H1 (cell line): ENCODE measurements around the gene POU2F1.

ENCODE experiments used
- ASH2L ChIP-seq: fragments of 200-600, 300-600 bp; sonication (generic); IDR thresholded peaks from one replicate; pipeline ENCODE4 v1.7.1; 2017; ENCODE audit warnings: low read length
- CEBPB ChIP-seq: IDR thresholded peaks from 2 replicates; pipeline ENCODE4 v1.6.1; 2012; ENCODE audit warnings: low read depth, low read length
- CTCF ChIP-seq, 3 experiments: IDR thresholded peaks; 1 replicate in 2 of 3; 2 replicates in 1 of 3; pipeline versions ENCODE4 v1.5.1 to v1.6.1; 2011; ENCODE audit warnings: low read length in 3 of 3, mild to moderate bottlenecking in 3 of 3, inconsistent platforms in 2 of 3, low read depth in 1 of 3, moderate library complexity in 1 of 3; ENCODE audit not compliant: insufficient read depth in 1 of 3; ENCODE audit errors: control extremely low read depth in 1 of 3
- JUND ChIP-seq: IDR thresholded peaks from 2 replicates; pipeline ENCODE4 v1.6.1; 2011; ENCODE audit warnings: mild to moderate bottlenecking, improper control_type of control experiment, low read length
- MAX ChIP-seq: IDR thresholded peaks from 2 replicates; pipeline ENCODE4 v1.6.1; 2012; ENCODE audit warnings: inconsistent platforms
- RAD21 ChIP-seq, 2 experiments: IDR thresholded peaks in 1 of 2; conservative IDR thresholded peaks in 1 of 2; 2 replicates each; pipeline ENCODE4 v1.6.1; 2011; ENCODE audit warnings: low read depth in 2 of 2, low read length in 2 of 2, improper control_type of control experiment in 1 of 2, inconsistent platforms in 1 of 2, mild to moderate bottlenecking in 1 of 2, moderate library complexity in 1 of 2
- RBBP5 ChIP-seq: IDR thresholded peaks from 2 replicates; pipeline ENCODE4 v1.7.1; 2012; ENCODE audit warnings: low read depth, mild to moderate bottlenecking, inconsistent platforms, low read length, moderate library complexity, borderline replicate concordance

GRCh38 chr1:167429612-167430011, 208.9 kb downstream of the POU2F1 start:
- TF ChIP-seq CTCF (IDR thresholded peaks at IDR 0.05; ENCODE audit: control extremely low read depth in 1 of 3, insufficient read depth in 1 of 3, low read depth in 1 of 3, low read length in 3 of 3) (no peak), MAX (no peak), CEBPB (no peak), JUND (no peak), RBBP5 (no peak), RAD21 (IDR thresholded peaks at IDR 0.05 in 1 of 2, conservative IDR thresholded peaks at IDR 0.05 in 1 of 2; ENCODE audit: low read depth in 2 of 2, low read length in 2 of 2) (no peak), ASH2L (no peak)
